MCF 10A (cell line): Measurements from ENCODE around the gene VAV3. TPM values are rescaled to one million over a fixed set of nuclear protein-coding genes. Genes with fewer than 3 reads are reported as not detected.
A peak's percentile ranks its signal among the peaks of the same experiment; 100 is the strongest.

Source experiments
- BruUV-seq: library from RNA; stranded (reverse); fragments of 400-500 nt; replicated peaks from 2 replicates; lab custom pipeline; 2021; lab: Mats Ljungman, UMichigan
- CTCF ChIA-PET: fragments of 300-600 bp; sonication (Branson Sonifier 250); formaldehyde crosslinking; extraction: SDS; loops from one replicate; lab custom pipeline; 2021; ENCODE audit warnings: antibody characterized with exemption, inconsistent platforms; lab: Yijun Ruan, JAX
- POLR2A ChIA-PET: fragments of 300-600, 350-650 bp; sonication (Branson Sonifier 250); formaldehyde crosslinking; extraction: SDS; loops from one replicate; lab custom pipeline; 2020; ENCODE audit warnings: antibody characterized with exemption, inconsistent platforms; lab: Yijun Ruan, JAX
- DNase-seq: peaks from one replicate; pipeline ENCODE4 v3.0.0-alpha.2; 2018; ENCODE audit not compliant: unreplicated experiment
- H3K27ac Mint-ChIP-seq: one replicate; pipeline ENCODE4 v1.8.0; 2022; ENCODE audit warnings: mild to moderate bottlenecking, low read depth, mixed read lengths; ENCODE audit not compliant: unreplicated experiment
- H3K27me3 Mint-ChIP-seq: one replicate; pipeline ENCODE4 v1.8.0; 2022; ENCODE audit warnings: mixed read lengths; ENCODE audit not compliant: insufficient read depth, unreplicated experiment
- H3K36me3 Mint-ChIP-seq: one replicate; pipeline ENCODE4 v1.8.0; 2022; ENCODE audit warnings: mild to moderate bottlenecking, moderate library complexity, mixed read lengths; ENCODE audit not compliant: insufficient read depth, unreplicated experiment
- H3K4me1 Mint-ChIP-seq: one replicate; pipeline ENCODE4 v1.8.0; 2022; ENCODE audit warnings: mixed read lengths; ENCODE audit not compliant: insufficient read depth, unreplicated experiment
- H3K4me3 Mint-ChIP-seq: one replicate; pipeline ENCODE4 v1.8.0; 2022; ENCODE audit warnings: mild to moderate bottlenecking, moderate library complexity, mixed read lengths; ENCODE audit not compliant: unreplicated experiment
- H3K9me3 Mint-ChIP-seq: one replicate; pipeline ENCODE4 v1.8.0; 2022; ENCODE audit warnings: mixed read lengths; ENCODE audit not compliant: unreplicated experiment
- intact Hi-C: fragments of 100-400 bp; cut with micrococcal nuclease; formaldehyde crosslinking; loops from 2 replicates; pipeline ENCODE4 v1.14.1; 2022
- total RNA-seq: library from RNA; stranded (reverse); gene quantifications from 2 replicates; pipeline ENCODE4 v1.2.3, GENCODE V29; 2022
- TF ChIP-seq, protein P1 (sequence below): fragments of 200-600 bp; IDR thresholded peaks from one replicate; pipeline ENCODE4 v1.8.0; 2022; ENCODE audit warnings: antibody characterized with exemption, mild to moderate bottlenecking; ENCODE audit not compliant: unreplicated experiment

Gene VAV3
- total RNA-seq, 1 experiment from 2014 or later: 2.0 TPM

DNA sequence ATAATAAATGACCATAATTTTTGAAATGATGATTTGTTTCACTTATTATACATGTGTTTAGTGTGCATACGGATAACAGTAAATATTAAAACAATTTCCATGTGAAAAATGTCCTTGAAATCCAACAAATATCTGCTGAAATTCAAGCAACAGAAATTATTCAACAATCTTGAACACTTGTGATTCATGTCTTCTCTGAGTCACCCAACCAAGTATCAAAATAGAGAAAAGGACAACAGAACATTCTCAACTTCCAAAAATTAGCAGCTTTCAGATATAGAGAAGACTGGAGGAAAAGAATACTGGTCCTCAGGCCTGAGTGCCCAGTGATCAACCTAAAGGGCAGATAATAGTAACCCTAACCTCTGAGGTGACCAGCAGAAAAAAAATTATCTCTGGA lies 90.8 kb downstream of the VAV3 start:
- peaks cover 33% of the 10 kb centered on the region for H3K4me1 Mint-ChIP-seq
- H3K27ac Mint-ChIP-seq: no peak overlapping the region
- no peaks in the 10 kb centered on the region for H3K27me3 Mint-ChIP-seq
- peaks cover 20% of the 10 kb centered on the region for H3K9me3 Mint-ChIP-seq
- TF ChIP-seq, protein P1, sequence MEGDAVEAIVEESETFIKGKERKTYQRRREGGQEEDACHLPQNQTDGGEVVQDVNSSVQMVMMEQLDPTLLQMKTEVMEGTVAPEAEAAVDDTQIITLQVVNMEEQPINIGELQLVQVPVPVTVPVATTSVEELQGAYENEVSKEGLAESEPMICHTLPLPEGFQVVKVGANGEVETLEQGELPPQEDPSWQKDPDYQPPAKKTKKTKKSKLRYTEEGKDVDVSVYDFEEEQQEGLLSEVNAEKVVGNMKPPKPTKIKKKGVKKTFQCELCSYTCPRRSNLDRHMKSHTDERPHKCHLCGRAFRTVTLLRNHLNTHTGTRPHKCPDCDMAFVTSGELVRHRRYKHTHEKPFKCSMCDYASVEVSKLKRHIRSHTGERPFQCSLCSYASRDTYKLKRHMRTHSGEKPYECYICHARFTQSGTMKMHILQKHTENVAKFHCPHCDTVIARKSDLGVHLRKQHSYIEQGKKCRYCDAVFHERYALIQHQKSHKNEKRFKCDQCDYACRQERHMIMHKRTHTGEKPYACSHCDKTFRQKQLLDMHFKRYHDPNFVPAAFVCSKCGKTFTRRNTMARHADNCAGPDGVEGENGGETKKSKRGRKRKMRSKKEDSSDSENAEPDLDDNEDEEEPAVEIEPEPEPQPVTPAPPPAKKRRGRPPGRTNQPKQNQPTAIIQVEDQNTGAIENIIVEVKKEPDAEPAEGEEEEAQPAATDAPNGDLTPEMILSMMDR: no peak
- no TSS peak for BruUV-seq
- POLR2A ChIA-PET: interaction anchor here (0.7 kb wide), 1 partner anchor 218 kb away, joined by 5 read pairs; no protein-coding TSS in a partner anchor
- H3K4me3 Mint-ChIP-seq: no peak overlapping the region
- CTCF ChIA-PET: no interaction called here
- H3K36me3 Mint-ChIP-seq: no peaks in the 10 kb centered on the region
- DNase-seq: peak; percentile 12
- intact Hi-C loops: loop anchor here (10.0 kb wide), 2 partner anchors 89 to 331 kb away; partner anchors contain the start of gene SLC25A24

DNA sequence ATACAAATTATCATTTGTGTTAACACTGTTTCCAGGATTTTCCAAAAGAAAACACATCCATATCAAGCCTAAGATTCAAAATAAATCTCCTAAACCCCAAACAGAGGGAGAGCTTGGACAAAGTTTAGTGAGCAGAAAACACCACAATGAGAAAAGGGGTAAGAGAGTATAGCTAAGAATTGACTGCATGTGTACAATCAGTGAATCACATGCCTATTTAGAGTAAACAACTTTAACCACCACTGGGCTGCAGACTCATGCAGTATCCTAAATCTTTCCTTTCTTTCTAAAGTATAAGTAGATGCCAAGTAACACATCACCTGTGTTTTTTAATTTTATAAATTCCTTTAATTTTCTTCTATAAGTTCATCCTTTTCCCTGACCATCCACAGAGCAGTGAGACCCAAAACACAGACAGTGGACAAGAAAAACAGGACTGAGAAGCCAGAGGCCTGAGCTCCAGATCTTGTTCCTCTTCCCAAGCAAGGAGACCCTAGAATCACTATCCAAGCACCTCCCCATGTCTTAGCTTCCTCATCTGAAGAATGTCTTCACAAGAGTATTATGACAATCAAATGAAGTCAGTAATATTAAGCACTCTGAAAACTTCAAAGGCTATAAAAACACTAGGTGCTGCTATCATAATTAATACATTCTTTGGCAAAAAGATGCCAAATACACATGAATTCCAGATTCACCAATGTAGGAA lies 93.1 kb downstream of the VAV3 start:
- BruUV-seq: no TSS peak
- peaks cover 24% of the 10 kb centered on the region for H3K4me1 Mint-ChIP-seq
- ChIA-PET CTCF (interaction anchor here (0.6 to 0.7 kb wide), 5 partner anchors 28 to 322 kb away, joined by 3 to 4 read pairs (median 3); no protein-coding TSS in a partner anchor), POLR2A (interaction anchor here (0.6 to 1.6 kb wide), 4 partner anchors 8 to 46 kb away, joined by 3 to 4 read pairs (median 3); no protein-coding TSS in a partner anchor)
- no peak overlapping the region for H3K27ac Mint-ChIP-seq
- no peak overlapping the region for H3K4me3 Mint-ChIP-seq
- TF ChIP-seq, protein P1: no peak
- intact Hi-C loops: loop anchor here (10.0 kb wide), 2 partner anchors 87 to 333 kb away; partner anchors contain the start of gene SLC25A24
- DNase-seq: no peak
- H3K36me3 Mint-ChIP-seq: no peaks in the 10 kb centered on the region
- H3K27me3 Mint-ChIP-seq: no peaks in the 10 kb centered on the region
- peaks cover 20% of the 10 kb centered on the region for H3K9me3 Mint-ChIP-seq

DNA sequence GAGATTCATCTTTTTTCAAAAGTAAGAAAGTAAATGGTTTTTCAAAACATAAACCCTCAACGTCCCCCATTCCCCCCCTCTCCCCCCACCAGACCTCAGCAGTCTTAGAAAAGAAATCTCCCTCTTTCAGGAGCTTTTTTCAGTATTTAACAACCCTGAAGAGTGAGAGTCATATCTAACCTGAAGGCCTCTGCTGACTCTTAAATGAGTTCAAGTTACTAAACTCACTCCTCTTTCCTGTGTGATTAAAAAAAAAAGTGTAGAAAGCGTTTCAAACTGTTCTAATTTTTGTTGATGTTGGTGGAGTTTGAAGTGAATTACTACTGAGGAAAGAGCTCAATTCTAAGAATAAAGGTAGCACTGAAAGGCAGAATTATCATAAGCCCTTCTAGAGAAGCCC lies 93.7 kb downstream of the VAV3 start:
- H3K27ac Mint-ChIP-seq: no peak overlapping the region
- H3K36me3 Mint-ChIP-seq: no peaks in the 10 kb centered on the region
- ChIA-PET POLR2A (interaction anchor here (0.5 to 1.6 kb wide), 6 partner anchors 8 to 52 kb away, joined by 3 to 4 read pairs (median 3); no protein-coding TSS in a partner anchor), CTCF (interaction anchor here (0.6 to 0.7 kb wide), 3 partner anchors 105 to 323 kb away, joined by 3 to 4 read pairs (median 3); no protein-coding TSS in a partner anchor)
- TF ChIP-seq, protein P1: no peak
- intact Hi-C loops: loop anchor here (10.0 kb wide), 2 partner anchors 86 to 334 kb away; partner anchors contain the start of gene SLC25A24
- H3K27me3 Mint-ChIP-seq: no peaks in the 10 kb centered on the region
- no peak for DNase-seq
- peaks cover 20% of the 10 kb centered on the region for H3K9me3 Mint-ChIP-seq
- H3K4me1 Mint-ChIP-seq: peaks cover 18% of the 10 kb centered on the region
- H3K4me3 Mint-ChIP-seq: no peak overlapping the region
- BruUV-seq: no TSS peak

DNA sequence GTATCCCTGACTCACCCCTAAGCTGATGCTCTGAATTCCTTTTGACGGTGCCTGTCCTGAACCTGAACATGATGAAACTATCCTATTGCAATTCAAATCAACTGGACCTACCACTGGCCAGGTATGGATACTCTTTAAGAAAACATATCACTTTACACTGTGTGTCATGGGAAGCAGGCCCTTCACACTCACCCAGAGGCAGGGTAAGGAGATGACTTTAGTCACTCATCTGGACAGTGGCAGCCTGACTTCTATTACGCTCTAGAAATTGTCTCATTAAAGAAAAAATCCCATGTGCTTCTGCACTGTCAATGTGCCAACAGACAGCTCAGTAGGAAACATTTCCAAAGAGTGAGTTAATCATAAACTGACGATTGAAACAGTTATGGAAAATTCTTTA lies 94.3 kb downstream of the VAV3 start:
- TF ChIP-seq, protein P1: no peak
- BruUV-seq: no TSS peak
- intact Hi-C loops: loop anchor here (10.0 kb wide), 2 partner anchors 86 to 334 kb away; partner anchors contain the start of gene SLC25A24
- no peak overlapping the region for H3K27ac Mint-ChIP-seq
- peaks cover 13% of the 10 kb centered on the region for H3K4me1 Mint-ChIP-seq
- no peak overlapping the region for H3K4me3 Mint-ChIP-seq
- H3K36me3 Mint-ChIP-seq: no peaks in the 10 kb centered on the region
- POLR2A ChIA-PET: interaction anchor here (0.5 to 1.6 kb wide), 3 partner anchors 11 to 52 kb away, joined by 3 to 4 read pairs (median 4); no protein-coding TSS in a partner anchor
- H3K9me3 Mint-ChIP-seq: peaks cover 15% of the 10 kb centered on the region
- peak; percentile 49 for DNase-seq
- CTCF ChIA-PET: no interaction called here
- H3K27me3 Mint-ChIP-seq: no peaks in the 10 kb centered on the region
